HG03103 (cell line): ENCODE measurements around the gene B3GAT2.

Experiments used
- ATAC-seq: cut with Tn5 transposase; IDR thresholded peaks from one replicate; pipeline ENCODE4 v1.9.1; 2021; ENCODE audit warnings: low read depth; ENCODE audit not compliant: unreplicated experiment

B3GAT2 gene

GRCh38 chr6:70844301-70844700, 112.6 kb downstream of the B3GAT2 start:
- no peak for ATAC-seq

GRCh38 chr6:70843328-70843918, 113.4 kb downstream of the B3GAT2 start:
- ATAC-seq = no peak

GRCh38 chr6:70842541-70842940, 114.3 kb downstream of the B3GAT2 start:
- ATAC-seq = no peak

- no peak for ATAC-seq
Observed at GRCh38 chr6:70841112-70841511, 115.7 kb downstream of the B3GAT2 start.

GRCh38 chr6:70839286-70840266, 117.3 kb downstream of the B3GAT2 start:
- ATAC-seq = no peak

GRCh38 chr6:70838907-70839285, 118.0 kb downstream of the B3GAT2 start:
- ATAC-seq = no peak

GRCh38 chr6:70834520-70834919, 122.3 kb downstream of the B3GAT2 start:
- ATAC-seq = no peak

- ATAC-seq = no peak
Observed at GRCh38 chr6:70831427-70831826, 125.4 kb downstream of the B3GAT2 start.

- ATAC-seq = peak; percentile 75
Observed at GRCh38 chr6:70823651-70824050, 133.2 kb downstream of the B3GAT2 start.

GRCh38 chr6:70821751-70822150, 135.1 kb downstream of the B3GAT2 start:
- ATAC-seq = no peak

GRCh38 chr6:70820778-70821177, 136.1 kb downstream of the B3GAT2 start:
- ATAC-seq = no peak

GRCh38 chr6:70819646-70820045, 137.2 kb downstream of the B3GAT2 start:
- ATAC-seq = no peak

- no peak for ATAC-seq
Observed at GRCh38 chr6:70813885-70814284, 143.0 kb downstream of the B3GAT2 start.

GRCh38 chr6:70811788-70812187, 145.1 kb downstream of the B3GAT2 start:
- no peak for ATAC-seq
